HG03520 (cell line): ENCODE results near the gene ARHGEF4.
"Not testable (repeated sequence)": the region's sequence is repeated elsewhere in the genome, so short reads cannot be mapped to it uniquely, and the experiment has no call there.

Source experiments
- ATAC-seq: cut with Tn5 transposase; IDR thresholded peaks from one replicate; pipeline ENCODE4 v1.9.1; 2021; ENCODE audit warnings: mild to moderate bottlenecking, moderate library complexity; ENCODE audit not compliant: unreplicated experiment

Gene ARHGEF4

DNA sequence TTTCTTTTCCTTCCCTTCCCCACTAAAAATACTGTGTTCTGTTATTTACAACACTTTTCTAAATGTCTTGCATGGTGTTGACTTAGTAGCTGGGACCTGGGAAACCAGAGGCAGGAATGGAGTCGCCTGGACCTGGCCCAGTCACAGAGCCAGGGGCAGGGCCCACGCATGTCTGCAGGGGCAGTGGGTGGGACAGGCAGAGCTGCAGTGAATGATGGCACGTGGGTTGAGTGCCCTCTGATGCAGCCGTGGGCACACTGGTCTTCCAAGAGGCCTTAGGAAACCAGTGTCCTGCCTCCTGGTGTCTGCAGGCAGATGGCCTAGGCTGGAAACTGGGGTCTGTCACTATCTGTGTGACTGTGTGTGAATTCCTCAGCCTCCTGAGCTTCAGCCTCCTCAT lies 46.8 kb downstream of the ARHGEF4 start:
- ATAC-seq = no peak

DNA sequence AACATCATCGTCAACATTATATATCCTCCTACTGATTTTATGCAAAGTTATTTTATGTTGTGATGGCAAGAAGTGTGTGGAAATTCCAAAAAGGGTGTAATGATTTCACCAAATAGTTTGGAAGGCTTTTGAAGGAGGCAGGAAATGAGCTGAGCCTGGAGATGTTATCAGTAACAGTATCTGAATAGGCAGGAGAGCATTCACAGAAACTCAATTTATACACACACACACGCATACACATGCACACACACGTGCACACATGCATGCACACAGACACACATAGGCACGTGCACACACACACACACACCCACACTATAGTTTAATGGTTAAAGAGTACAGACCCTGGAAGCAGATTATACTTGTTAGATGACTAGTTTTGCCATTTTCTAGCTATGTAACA lies 47.3 kb downstream of the ARHGEF4 start:
- ATAC-seq = no peak

DNA sequence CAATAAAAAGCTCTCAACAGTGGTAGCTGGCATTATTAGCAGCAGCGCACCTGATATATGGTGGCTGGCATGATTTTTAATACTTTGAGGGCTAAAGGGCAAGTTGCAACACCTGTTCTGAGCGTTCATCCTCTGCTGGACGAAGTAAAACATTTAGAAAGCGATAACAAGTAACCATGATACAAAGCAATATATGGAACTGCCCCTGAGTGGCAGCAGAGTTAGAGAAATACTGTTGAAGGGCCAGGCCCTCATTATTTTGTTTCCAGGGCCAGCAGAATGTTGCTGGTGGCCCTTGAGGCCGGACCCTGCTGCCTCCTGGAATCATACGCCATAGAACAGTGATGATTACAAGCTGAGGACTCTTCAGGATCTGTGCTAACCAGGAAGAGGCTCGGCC lies 47.8 kb downstream of the ARHGEF4 start:
- no peak for ATAC-seq

DNA sequence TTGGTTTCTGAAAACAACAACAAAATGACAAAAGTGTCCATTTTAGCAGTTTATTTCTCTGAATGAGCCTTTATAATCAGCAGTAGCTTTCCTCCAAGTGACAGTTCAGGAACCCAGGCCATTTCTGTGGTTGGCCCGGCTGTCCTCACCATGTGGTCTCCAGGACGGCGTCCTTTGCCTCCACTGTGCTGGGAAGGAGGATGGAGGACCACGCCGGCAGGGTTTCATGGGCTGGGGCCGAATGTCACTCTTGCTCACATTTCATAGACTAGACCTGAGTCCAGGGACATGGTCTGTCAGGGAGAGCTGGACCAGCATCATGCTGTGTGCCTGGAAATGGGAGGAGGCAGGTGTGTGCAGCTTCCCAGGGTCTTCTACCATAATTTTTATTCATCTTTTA lies 50.9 kb downstream of the ARHGEF4 start:
- ATAC-seq = no peak

DNA sequence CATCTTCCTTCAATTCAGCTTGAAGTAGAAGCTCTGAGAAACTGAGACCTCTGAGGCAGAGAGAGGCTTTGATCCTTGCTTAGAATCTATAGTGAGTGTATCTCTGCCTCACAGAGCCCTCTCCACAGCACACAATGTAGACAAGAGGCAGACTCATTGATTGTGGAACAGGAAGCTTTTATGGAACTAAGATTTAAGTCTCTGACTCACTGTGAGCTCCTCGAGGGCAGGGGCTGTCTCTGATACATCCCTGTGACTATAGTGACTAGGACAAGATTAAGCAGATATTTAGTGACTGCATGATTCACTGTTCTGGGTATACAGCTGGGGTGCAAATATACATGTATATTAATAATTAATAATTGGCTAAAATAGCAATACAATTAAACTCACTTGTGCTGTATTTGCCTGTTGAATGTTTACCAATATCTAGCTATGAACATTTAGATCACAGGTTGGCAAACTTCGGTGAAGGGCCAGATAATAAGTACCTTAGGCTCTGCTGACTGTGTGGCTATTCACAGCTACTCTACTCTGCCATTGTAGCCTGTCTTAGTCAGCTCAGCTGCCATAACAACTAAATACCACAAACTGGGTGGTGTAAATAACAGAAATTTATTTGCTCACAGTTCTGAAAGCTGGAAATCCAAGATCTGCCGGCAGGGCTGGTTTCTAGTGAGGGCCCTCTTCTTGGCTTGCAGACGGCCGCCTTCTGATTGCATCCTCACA lies 54.4 kb downstream of the ARHGEF4 start:
- no peak for ATAC-seq

DNA sequence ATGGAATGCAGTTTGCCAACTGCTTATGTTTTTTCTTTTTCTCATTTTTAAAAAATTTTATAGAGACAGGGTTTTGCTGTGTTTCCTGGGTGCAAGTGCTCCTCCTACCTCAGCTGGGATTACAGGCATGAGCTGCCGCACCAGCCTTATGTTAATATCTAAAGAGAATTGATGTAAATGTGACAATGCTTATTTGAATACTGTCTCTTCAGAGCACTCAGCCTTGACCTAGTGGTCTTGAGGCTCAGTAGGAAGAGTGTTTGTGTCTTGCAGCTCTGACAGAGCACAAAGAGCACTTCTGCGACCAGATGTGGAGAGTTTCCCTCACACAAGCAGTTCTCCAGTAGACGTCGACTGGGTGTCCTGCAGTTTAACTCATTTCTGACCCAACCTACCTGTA lies 55.3 kb downstream of the ARHGEF4 start:
- ATAC-seq = no peak

DNA sequence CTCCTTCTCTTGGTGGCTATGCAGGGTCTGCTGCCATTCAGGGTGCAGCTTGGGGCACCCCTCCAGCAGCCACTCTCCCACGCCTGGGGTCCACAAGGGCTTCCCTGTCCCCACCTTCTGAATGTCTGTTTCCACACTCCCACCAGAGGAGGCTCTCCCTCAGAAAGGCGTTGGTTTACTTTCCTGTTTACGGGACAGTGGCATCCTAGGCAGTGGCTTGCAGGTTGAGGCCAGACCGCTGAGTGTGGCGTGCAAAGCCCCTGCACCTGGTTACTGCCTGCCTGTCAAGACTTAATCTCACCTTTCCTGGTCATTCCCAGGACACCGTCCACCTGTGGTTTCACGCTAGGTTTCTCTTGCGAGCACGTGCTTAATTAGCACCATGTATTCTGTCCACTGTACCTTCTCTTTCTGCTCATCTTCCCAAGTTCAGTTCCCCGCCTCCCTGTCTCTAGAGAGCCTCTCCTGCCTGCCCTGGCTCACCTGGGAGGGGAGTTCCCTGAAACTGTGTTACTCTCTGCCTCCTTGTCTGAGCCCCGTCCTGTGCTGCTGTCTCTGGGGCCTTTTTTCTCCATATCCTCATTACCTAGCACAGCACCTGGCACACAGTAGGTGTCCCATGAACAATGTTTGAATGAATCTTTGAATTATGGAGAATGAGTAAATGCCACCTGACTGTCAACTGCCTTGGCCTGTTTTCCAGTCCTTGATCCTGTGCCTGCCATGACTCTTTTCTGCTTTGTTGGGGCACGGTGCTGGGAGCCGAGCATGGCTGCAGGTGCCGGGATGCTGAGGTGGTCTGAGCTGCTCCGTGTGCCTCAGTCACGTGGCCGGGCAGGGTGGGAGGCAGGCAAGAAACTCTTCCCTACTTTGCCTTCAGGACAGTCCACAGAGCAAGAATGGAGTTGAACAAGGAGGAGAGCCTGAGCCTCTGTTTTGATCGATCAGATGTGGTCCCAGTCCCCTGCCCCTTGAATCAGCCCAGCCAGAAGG lies 56.4 kb downstream of the ARHGEF4 start:
- ATAC-seq = no peak

DNA sequence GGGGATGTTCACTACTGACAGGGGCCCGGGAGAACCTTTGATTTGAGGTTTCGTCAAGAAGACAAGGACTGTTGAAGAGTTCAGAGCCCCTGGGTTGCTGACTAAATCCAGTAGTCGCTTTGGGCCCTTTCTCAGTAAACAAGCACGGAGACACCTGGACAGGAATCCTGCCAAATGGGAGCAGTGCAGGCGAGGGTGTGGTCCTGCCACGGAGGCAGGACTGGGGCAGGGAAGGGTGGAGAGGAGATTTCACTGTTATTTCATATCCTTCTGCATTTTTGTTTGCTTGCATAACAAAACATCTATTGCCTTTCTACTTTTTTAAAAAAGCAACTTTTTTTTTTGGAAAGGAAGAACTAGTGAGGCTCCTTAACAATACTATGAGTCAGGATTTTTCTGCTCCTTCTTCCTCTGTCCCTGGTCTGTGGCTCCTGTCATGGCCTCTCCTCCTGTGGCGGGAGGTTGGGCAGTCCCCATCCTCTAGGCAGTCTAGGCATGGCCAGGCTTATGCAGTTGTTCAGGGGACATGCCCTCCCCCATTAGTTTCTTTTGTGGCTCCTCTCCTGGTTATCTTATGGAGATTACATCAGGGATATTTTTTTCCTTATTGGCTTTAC lies 57.7 kb downstream of the ARHGEF4 start:
- ATAC-seq = no peak

DNA sequence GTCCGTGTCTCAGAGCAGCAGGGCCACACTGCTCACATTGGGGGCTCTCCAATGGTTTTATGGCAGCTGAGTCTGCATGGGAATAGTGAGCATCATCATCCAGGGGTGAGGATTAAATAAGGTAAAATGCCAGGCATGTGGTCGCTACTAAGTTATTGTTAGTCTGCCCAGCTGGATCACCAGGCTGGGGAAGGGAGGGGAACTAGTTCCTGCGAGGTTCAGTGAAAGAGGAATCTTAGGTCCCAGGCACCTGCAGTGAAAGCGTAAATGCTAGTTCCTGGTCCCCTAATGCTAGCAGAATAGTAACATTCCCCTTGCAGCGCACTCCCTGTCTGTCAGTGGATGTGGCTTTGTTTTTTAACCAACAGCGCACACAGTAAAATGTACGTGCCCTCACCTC lies 60.1 kb downstream of the ARHGEF4 start:
- no peak for ATAC-seq

DNA sequence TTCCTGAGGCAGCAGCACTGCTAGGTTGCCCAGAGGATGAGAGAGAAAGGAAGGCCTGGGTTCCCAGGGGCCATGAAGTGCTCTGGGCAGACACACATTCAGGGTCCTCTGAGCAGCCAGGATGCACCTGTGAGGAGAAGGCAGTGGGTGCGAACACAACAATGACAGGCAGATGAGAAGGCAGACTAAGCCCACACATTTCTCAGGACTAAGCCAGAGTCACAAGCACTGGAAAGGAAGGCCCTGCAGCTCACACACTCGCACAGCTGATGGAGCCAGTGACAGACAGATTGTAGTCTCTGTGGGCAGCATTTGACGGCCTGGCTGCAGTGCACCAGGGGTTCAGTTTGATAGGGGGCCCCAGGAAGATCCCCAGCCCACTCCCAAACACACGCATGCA lies 61.8 kb downstream of the ARHGEF4 start:
- no peak for ATAC-seq

DNA sequence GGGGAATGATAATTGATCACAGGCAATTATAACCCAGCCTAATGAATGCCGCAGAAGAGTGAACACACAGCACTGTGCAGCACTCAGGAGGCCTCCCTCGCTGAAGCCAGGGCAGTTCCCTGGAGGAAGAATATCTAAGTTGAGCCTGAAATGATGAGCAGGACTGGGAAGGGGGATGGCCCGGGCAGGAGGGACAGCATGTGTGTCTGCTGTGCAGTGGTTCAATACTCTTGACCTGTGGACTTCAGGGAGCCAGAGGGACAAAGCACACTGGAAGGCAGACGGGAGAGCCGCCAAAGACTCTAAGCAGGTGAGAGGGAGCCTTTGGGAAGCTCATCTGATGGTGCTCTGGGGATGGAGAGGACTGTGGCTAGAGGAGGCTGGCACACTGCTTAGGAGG lies 62.6 kb downstream of the ARHGEF4 start:
- no peak for ATAC-seq

DNA sequence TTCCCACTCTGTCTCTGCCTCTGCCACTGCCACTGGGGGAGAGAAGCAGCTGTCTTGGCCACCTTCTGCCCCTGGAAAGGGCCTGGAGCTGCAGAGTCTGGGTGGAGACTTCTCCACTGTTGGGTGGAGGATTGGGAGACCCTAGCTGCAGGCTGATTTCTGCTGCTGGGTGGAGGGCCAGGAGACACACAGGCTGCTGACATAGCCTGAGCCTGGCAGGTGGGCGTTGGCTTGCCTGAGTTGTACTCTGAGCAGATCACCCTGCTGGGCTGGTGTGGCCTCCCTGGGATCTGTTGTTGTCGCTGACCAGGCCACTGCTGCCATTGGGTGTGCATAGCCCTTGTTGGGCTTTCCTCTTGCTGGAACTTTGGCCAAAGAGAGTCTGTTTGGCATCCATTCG lies 64.3 kb downstream of the ARHGEF4 start:
- no peak for ATAC-seq

DNA sequence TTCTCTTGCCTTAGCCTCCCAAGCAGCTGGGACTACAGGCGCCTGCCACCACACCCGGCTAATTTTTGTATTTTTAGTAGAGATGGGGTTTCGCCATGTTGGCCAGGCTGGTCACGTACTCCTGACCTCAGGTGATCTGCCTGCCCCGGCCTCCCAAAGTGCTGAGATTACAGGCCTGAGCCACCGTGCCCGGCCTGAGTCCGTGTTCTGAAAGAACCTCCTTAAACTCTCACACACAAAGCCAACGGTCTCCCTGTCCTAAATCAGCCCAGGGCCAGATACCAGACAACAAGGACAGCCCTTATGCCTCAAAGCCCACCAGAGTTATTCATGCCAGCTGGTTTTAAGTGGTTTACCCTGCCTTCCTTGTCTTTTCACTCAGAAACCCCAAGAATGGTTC lies 64.9 kb downstream of the ARHGEF4 start:
- not testable (repeated sequence) for ATAC-seq

DNA sequence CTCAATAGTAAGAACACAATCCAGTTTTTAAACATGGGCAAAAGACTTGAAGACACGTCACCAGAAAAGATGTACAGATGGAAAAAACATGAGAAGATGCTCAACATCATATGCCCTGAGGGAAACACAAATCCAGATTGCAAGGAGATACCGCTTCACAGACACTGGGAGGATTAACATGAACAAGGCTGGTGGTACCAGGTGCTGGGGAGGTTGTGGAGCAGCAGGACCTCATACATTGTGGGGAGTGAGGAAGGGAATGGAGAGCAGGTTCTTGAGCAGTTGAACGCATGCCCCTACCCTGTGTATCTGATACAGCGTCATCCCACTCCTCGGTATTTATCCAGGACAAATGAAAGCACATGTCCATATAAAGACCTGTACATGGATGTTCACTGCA lies 72.1 kb downstream of the ARHGEF4 start:
- no peak for ATAC-seq

DNA sequence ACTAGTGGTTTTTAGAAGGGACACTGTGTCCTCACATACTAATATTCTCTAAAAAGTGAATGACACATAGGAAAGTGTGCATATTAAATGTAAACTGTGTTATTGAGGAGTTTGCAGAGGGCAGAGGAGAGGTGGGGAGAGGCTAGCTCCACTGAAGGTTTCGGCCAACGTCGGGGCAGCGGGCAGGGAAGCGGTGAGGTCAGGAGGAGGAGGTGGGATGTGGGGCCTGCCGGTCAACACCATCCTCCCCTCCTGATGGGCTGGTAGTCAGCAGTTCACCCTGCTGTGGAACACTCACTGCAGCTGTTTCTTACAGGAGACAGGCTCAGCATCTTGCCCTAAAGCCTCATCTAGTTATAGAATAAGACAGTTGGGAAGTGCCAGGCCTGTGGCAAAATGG lies 74.2 kb downstream of the ARHGEF4 start:
- no peak for ATAC-seq

DNA sequence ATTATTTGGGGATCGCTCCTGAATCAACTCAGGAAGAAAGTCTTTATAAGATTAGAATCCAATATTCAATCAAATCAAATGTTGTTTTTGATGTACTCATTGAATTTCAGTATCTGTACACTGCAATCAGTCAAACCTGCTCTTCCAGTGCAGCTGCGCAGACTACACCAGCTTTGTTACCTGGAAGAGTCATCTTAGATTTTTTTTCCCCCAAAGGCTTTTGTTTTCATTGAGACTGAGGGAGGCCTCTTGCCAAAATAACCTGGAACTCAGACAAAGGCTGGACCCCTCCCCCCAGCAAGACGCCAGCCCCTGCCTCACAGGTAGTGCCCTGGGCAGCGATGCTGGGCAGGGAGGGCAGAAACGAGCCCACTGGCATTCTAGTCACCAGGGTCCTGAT lies 74.8 kb downstream of the ARHGEF4 start:
- ATAC-seq = no peak

DNA sequence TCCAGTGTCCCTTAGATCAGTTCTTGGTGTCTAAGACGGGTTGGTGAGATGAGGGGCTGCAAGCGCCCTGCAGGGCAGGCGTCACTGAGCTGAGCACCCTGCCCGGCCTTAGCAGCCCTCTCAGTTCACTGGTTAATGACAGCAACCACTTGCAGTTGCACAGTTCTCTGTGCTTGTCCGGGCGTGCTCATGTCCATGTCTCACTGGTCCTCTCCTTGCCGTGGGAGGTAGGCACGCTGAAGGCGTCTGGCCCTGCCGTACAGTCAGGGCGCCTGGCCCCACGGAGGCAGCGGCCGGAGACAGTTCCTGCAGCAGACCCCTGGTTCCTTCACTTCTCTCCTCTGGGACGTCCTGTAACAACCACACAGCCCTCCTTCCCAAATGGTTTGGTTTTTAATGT lies 75.3 kb downstream of the ARHGEF4 start:
- ATAC-seq = no peak

DNA sequence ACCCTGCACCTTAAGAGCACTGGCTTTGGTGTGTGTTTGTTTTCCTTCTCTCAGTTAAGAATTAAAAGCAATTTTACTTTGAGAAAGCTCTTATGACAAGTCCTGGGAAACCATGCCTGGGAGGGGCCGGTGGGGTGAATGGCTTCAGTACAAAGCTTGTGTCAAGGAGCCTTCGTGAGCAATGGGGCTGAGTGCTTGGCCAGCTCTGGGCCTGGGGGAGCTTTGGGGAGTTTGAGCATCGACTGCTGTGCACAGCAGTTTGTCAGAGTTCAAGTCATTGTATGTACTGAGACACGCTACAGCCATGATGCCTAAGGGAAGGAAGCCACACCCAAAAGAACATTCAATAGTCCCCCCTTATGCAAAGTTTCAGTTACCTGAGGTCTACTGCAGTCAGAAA lies 75.8 kb downstream of the ARHGEF4 start:
- ATAC-seq = no peak

DNA sequence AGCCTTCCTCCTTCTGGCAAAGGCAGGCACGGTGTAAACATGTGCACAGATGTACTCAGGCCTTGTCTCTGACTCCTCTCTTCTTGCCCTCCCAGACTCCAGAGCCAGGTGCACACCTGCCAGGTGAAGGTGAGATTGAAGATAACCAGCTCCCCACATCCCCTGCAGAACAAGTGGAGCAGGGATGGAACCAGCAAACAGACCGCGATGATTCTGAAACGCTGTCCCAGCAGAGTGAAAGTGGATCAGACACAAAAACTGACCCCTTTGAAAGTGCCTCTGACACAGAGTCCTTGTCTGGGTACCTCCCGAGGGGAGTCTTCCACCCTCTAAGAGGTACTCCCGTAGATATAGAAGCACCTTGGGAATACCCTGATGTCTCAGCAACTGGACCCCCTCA lies 77.2 kb downstream of the ARHGEF4 start:
- no peak for ATAC-seq

DNA sequence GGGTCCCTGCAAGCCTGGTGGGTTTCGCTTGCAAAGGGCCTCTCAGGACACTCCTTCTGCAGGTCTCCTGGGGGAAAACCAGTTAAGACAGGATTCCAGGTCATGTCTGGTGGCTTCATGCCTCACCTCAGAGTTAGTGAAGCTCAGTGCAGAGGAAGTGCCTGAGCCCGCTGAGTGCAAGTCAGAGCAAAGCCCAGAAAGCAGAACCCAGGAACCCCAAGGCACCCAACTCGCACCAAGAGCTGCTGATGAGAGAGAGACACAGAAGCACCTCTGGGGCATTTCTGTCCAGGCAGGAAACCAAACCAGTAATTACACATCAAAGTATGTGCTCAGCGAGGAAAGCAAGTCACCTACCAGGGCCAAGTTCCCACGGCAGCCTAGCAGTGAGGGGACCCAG lies 78.4 kb downstream of the ARHGEF4 start:
- no peak for ATAC-seq

DNA sequence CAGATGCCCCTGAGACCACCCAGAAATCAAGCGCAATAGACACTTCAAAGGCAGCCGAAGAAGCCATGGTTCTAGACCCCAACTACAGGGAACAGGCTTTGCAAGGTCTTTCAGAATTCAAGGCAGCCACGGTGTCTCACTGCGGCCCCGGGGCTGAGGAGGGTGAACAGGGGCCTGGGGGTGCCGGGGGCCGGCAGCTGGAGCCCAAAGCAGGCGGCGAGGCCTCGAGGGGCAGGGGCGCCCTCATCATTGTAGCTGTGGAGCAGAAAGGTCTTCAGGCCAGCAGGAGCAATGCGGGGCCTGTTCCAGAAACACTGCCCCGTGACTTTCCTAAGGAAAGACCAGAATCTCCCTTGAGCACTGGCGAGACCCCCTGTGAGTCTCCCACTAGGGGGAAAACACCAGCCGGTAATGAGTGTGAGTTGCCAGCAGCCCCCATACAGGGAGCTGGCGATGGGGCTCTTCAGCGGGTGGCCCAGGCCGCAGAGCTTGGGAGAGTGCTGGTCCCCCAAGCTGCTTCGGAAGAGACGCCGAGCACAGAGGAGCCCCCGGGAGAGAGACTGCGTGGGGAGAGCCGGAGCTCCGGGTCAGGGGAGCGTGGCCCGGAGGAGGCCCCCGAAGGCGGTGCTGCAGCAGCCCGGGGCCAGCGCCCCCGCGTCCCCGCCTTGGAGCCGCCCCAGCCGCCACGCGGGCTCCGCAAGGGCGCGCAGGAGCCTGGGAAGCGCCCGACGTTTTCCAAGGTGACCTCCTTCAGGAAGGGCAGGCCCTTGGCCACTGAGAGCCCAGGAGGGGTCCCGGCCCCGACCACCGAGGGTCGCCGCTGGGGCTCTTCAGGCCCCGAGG lies 79.1 kb downstream of the ARHGEF4 start:
- ATAC-seq = no peak
